WTC11 (cell line): Measurements from ENCODE around the gene DNM3. TPM values are rescaled to one million over a fixed set of nuclear protein-coding genes. Genes with fewer than 3 reads are reported as not detected.

ENCODE experiments used
- ATAC-seq: fragments of 200-7000 bp; cut with Tn5 transposase; 2 replicates; pipeline ENCODE4 v1.10.0; 2021; ENCODE audit warnings: mild to moderate bottlenecking, moderate library complexity
- CTCF ChIA-PET: fragments of 300-600 bp; sonication (Branson Sonifier 250); formaldehyde crosslinking; loops from one replicate; lab custom pipeline; 2021; ENCODE audit warnings: antibody characterized with exemption; lab: Charles Lee
- POLR2A ChIA-PET: fragments of 350-600 bp; sonication (Branson Sonifier 250); formaldehyde crosslinking; loops from one replicate; lab custom pipeline; 2021; ENCODE audit warnings: antibody characterized with exemption; lab: Charles Lee
- DNase-seq: peaks from one replicate; pipeline ENCODE4 v3.0.0; 2021; ENCODE audit warnings: low spot score
- H3K27ac Mint-ChIP-seq: 2 replicates; pipeline ENCODE4 v1.8.0; 2021; ENCODE audit warnings: mixed read lengths
- H3K27me3 Mint-ChIP-seq: 2 replicates; pipeline ENCODE4 v1.8.0; 2021; ENCODE audit warnings: low read depth, mild to moderate bottlenecking, moderate library complexity, mixed read lengths
- H3K36me3 Mint-ChIP-seq: 2 replicates; pipeline ENCODE4 v1.8.0; 2021; ENCODE audit warnings: mixed read lengths
- H3K4me1 Mint-ChIP-seq: 2 replicates; pipeline ENCODE4 v1.8.0; 2022; ENCODE audit warnings: mixed read lengths
- H3K4me3 Mint-ChIP-seq: 2 replicates; pipeline ENCODE4 v1.8.0; 2021; ENCODE audit warnings: mild to moderate bottlenecking, moderate library complexity, mixed read lengths
- H3K9me3 Mint-ChIP-seq: 2 replicates; pipeline ENCODE4 v1.8.0; 2021; ENCODE audit warnings: mixed read lengths
- ARID4B ChIP-seq: sonication (generic); formaldehyde crosslinking; IDR thresholded peaks from 2 replicates; pipeline ENCODE4 v1.8.0; 2023; ENCODE audit warnings: missing genetic modification reagents, mild to moderate bottlenecking, borderline replicate concordance
- ATF1 ChIP-seq: sonication (generic); formaldehyde crosslinking; IDR thresholded peaks from 2 replicates; pipeline ENCODE4 v1.8.1; 2023; ENCODE audit warnings: mild to moderate bottlenecking, moderate library complexity, missing genetic modification reagents
- CBFB ChIP-seq: sonication (generic); formaldehyde crosslinking; IDR thresholded peaks from 2 replicates; pipeline ENCODE4 v1.8.1; 2022; ENCODE audit warnings: mild to moderate bottlenecking, low read depth, missing genetic modification reagents
- CDX4 ChIP-seq: fragments of 250-450 bp; sonication (Bioruptor Pico); IDR thresholded peaks from 2 replicates; pipeline ENCODE4 v1.9.0; 2021; ENCODE audit warnings: moderate library complexity, mild to moderate bottlenecking, inconsistent platforms, borderline replicate concordance
- CREM ChIP-seq: sonication (generic); formaldehyde crosslinking; IDR thresholded peaks from 2 replicates; pipeline ENCODE4 v1.8.1; 2022; ENCODE audit warnings: mild to moderate bottlenecking, missing genetic modification reagents, moderate library complexity
- EMX1 ChIP-seq: fragments of 250-450 bp; sonication (Bioruptor Pico); IDR thresholded peaks from 2 replicates; pipeline ENCODE4 v1.8.0; 2021; ENCODE audit warnings: mild to moderate bottlenecking
- FOXP1 ChIP-seq: sonication (generic); formaldehyde crosslinking; IDR thresholded peaks from 2 replicates; pipeline ENCODE4 v1.8.0; 2022; ENCODE audit warnings: missing genetic modification reagents, mild to moderate bottlenecking, moderate library complexity, borderline replicate concordance
- GTF2I ChIP-seq: fragments of 250-450 bp; sonication (Bioruptor Pico); conservative IDR thresholded peaks from 2 replicates; pipeline ENCODE4 v1.4.0; 2021; ENCODE audit warnings: mild to moderate bottlenecking
- PRRX2 ChIP-seq: fragments of 250-450 bp; sonication (Bioruptor Pico); IDR thresholded peaks from 2 replicates; pipeline ENCODE4 v1.8.0; 2021; ENCODE audit warnings: mild to moderate bottlenecking
- SMAD4 ChIP-seq: sonication (generic); formaldehyde crosslinking; IDR thresholded peaks from 2 replicates; pipeline ENCODE4 v1.8.0; 2022; ENCODE audit warnings: mild to moderate bottlenecking, missing genetic modification reagents
- TCF7 ChIP-seq: sonication (generic); formaldehyde crosslinking; IDR thresholded peaks from 2 replicates; pipeline ENCODE4 v1.8.0; 2022; ENCODE audit warnings: mild to moderate bottlenecking, low read depth, missing genetic modification reagents, moderate library complexity
- TEAD4 ChIP-seq: sonication (generic); formaldehyde crosslinking; IDR thresholded peaks from 2 replicates; pipeline ENCODE4 v1.8.0; 2022; ENCODE audit warnings: mild to moderate bottlenecking, missing genetic modification reagents
- ZNF138 ChIP-seq: sonication (generic); formaldehyde crosslinking; conservative IDR thresholded peaks from 2 replicates; pipeline ENCODE4 v1.8.1; 2022; ENCODE audit warnings: mild to moderate bottlenecking, moderate library complexity, missing genetic modification reagents
- ZNF671 ChIP-seq: fragments of 250-450 bp; sonication (Bioruptor Pico); IDR thresholded peaks from 2 replicates; pipeline ENCODE4 v1.8.0; 2021; ENCODE audit warnings: mild to moderate bottlenecking
- total RNA-seq: library from RNA; stranded (reverse); gene quantifications from 3 replicates; pipeline ENCODE4 v1.2.3, GENCODE V29; 2021
- TF ChIP-seq, protein P1 (sequence below): sonication (generic); formaldehyde crosslinking; IDR thresholded peaks from 2 replicates; pipeline ENCODE4 v1.8.1; 2022; ENCODE audit warnings: missing genetic modification reagents, borderline replicate concordance
- TF ChIP-seq, protein P2 (sequence below): sonication (generic); formaldehyde crosslinking; IDR thresholded peaks from 2 replicates; pipeline ENCODE4 v1.8.0; 2023; ENCODE audit warnings: mild to moderate bottlenecking, missing genetic modification reagents
- TF ChIP-seq, protein P3 (sequence below): fragments of 250-450 bp; sonication (Bioruptor Pico); IDR thresholded peaks from 2 replicates; pipeline ENCODE4 v1.9.0; 2021; ENCODE audit warnings: mild to moderate bottlenecking
- TF ChIP-seq, protein P4 (sequence below): sonication (generic); formaldehyde crosslinking; IDR thresholded peaks from 2 replicates; pipeline ENCODE4 v1.8.0; 2023; ENCODE audit warnings: missing genetic modification reagents

DNM3 gene
- total RNA-seq, 1 experiment from 2014 or later: 1.9 TPM

DNA sequence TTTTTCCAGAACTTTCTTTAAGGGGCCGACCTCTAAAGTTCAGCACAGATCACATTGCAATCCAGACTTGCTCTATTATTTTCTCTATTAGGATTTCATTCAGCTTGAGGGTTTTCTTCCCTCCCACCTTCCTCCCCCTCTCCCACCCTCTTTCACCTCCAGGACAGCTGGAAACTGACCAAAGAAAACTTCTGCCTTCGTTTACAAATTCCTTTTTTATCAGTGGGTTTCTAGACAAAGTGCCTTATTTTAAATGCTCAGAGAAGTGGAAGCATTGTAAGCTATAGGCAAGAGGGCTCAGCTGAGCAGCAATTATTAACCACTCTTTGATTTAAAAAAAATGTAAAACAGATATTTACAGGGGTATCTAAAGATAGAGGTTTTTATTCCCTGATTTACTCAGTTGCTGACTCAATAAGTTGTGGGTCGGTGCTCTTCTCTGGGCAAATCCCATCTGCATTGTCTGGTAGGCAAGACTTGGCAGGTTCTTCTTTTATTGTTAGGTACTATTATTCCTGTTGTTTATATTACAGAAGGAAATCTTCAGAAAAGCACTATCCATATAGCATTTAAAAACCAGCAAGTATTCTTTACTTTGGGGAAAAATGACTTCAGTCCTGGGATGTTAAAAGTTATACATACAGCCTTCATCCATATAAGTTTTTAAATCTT lies 302.2 kb downstream of the DNM3 start:
- H3K27me3 Mint-ChIP-seq: no peaks in the 10 kb centered on the region
- TF ChIP-seq ZNF671 (no peak), PRRX2 (CRISPR knock-in tag) (no peak), EMX1 (no peak), ATF1 (CRISPR knock-in tag) (no peak)
- TF ChIP-seq, protein P1, sequence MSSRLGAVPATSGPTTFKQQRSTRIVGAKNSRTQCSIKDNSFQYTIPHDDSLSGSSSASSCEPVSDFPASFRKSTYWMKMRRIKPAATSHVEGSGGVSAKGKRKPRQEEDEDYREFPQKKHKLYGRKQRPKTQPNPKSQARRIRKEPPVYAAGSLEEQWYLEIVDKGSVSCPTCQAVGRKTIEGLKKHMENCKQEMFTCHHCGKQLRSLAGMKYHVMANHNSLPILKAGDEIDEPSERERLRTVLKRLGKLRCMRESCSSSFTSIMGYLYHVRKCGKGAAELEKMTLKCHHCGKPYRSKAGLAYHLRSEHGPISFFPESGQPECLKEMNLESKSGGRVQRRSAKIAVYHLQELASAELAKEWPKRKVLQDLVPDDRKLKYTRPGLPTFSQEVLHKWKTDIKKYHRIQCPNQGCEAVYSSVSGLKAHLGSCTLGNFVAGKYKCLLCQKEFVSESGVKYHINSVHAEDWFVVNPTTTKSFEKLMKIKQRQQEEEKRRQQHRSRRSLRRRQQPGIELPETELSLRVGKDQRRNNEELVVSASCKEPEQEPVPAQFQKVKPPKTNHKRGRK: no peak
- ATAC-seq: no peak
- no peaks in the 10 kb centered on the region for H3K36me3 Mint-ChIP-seq
- ChIA-PET CTCF (no interaction called here), POLR2A (no interaction called here)
- H3K27ac Mint-ChIP-seq: no peak overlapping the region
- no peak for DNase-seq
- no peak overlapping the region for H3K4me3 Mint-ChIP-seq
- no peaks in the 10 kb centered on the region for H3K9me3 Mint-ChIP-seq
- H3K4me1 Mint-ChIP-seq: peaks cover 36% of the 10 kb centered on the region

DNA sequence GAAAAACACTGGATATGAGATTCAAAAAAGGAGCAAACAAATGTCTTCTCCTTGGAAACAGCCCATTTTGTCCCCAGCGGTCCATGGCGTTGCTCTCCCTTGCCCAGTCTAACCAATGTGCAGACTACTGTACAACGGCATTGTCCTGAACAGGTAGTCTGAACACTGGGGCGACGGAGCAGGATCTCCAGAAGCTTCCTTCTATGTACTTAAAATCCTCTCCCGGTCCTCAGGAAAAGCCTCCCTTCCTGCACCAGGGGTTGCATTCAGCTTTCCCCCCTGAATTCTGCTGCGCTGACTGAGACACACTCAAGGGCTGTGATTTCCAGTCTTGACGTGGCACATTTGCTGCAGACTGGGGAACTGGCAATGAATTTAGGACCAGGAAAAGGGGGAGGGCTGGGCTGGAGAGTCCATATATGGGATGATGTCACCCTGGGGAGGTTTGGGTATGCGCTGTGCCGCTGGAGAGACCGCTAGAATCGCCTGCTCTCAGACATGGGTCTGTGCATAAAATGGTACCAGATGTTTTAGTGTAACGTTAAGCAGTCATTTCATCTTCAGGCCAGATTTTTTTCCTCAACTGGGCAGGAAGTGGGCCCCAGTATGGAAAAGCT lies 303.3 kb downstream of the DNM3 start:
- POLR2A ChIA-PET: no interaction called here
- DNase-seq: no peak
- H3K27ac Mint-ChIP-seq: no peak overlapping the region; the same call in 1 of the 2 replicates
- no peaks in the 10 kb centered on the region for H3K27me3 Mint-ChIP-seq
- no peak for TF ChIP-seq SMAD4
- peak; percentile 63; the same call in 1 of the 2 replicates for TF ChIP-seq CDX4 (CRISPR knock-in tag)
- peaks cover 47% of the 10 kb centered on the region for H3K4me1 Mint-ChIP-seq
- no peak overlapping the region for H3K4me3 Mint-ChIP-seq
- CTCF ChIA-PET: no interaction called here
- peak; percentile 38 for ATAC-seq
- H3K9me3 Mint-ChIP-seq: no peaks in the 10 kb centered on the region
- no peaks in the 10 kb centered on the region for H3K36me3 Mint-ChIP-seq

GRCh38 chr1:172145231-172145651 lies 303.9 kb downstream of the DNM3 start:
- H3K4me3 Mint-ChIP-seq: no peak overlapping the region
- no peaks in the 10 kb centered on the region for H3K27me3 Mint-ChIP-seq
- H3K36me3 Mint-ChIP-seq: no peaks in the 10 kb centered on the region
- 0 out of 2 replicates have a peak overlapping the region, but pooled peaks have one; percentile 29 for H3K27ac Mint-ChIP-seq
- no peaks in the 10 kb centered on the region for H3K9me3 Mint-ChIP-seq
- POLR2A ChIA-PET: no interaction called here
- peaks cover 48% of the 10 kb centered on the region for H3K4me1 Mint-ChIP-seq
- DNase-seq: no peak
- ATAC-seq: 0 out of 2 replicates have a peak, but pooled peaks have one; percentile 17
- CTCF ChIA-PET: interaction anchor here (0.6 kb wide), 1 partner anchor 53 kb away, joined by 3 read pairs; no protein-coding TSS in a partner anchor
- TF ChIP-seq, protein P2, sequence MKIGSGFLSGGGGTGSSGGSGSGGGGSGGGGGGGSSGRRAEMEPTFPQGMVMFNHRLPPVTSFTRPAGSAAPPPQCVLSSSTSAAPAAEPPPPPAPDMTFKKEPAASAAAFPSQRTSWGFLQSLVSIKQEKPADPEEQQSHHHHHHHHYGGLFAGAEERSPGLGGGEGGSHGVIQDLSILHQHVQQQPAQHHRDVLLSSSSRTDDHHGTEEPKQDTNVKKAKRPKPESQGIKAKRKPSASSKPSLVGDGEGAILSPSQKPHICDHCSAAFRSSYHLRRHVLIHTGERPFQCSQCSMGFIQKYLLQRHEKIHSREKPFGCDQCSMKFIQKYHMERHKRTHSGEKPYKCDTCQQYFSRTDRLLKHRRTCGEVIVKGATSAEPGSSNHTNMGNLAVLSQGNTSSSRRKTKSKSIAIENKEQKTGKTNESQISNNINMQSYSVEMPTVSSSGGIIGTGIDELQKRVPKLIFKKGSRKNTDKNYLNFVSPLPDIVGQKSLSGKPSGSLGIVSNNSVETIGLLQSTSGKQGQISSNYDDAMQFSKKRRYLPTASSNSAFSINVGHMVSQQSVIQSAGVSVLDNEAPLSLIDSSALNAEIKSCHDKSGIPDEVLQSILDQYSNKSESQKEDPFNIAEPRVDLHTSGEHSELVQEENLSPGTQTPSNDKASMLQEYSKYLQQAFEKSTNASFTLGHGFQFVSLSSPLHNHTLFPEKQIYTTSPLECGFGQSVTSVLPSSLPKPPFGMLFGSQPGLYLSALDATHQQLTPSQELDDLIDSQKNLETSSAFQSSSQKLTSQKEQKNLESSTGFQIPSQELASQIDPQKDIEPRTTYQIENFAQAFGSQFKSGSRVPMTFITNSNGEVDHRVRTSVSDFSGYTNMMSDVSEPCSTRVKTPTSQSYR: no peak
- TF ChIP-seq CREM (CRISPR knock-in tag): no peak
- TF ChIP-seq, protein P3, sequence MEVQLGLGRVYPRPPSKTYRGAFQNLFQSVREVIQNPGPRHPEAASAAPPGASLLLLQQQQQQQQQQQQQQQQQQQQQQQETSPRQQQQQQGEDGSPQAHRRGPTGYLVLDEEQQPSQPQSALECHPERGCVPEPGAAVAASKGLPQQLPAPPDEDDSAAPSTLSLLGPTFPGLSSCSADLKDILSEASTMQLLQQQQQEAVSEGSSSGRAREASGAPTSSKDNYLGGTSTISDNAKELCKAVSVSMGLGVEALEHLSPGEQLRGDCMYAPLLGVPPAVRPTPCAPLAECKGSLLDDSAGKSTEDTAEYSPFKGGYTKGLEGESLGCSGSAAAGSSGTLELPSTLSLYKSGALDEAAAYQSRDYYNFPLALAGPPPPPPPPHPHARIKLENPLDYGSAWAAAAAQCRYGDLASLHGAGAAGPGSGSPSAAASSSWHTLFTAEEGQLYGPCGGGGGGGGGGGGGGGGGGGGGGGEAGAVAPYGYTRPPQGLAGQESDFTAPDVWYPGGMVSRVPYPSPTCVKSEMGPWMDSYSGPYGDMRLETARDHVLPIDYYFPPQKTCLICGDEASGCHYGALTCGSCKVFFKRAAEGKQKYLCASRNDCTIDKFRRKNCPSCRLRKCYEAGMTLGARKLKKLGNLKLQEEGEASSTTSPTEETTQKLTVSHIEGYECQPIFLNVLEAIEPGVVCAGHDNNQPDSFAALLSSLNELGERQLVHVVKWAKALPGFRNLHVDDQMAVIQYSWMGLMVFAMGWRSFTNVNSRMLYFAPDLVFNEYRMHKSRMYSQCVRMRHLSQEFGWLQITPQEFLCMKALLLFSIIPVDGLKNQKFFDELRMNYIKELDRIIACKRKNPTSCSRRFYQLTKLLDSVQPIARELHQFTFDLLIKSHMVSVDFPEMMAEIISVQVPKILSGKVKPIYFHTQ (CRISPR knock-in tag): no peak
- no peak for TF ChIP-seq ARID4B (CRISPR knock-in tag)
- TF ChIP-seq GTF2I (CRISPR knock-in tag): no peak
- TF ChIP-seq CBFB (CRISPR knock-in tag): no peak
- TF ChIP-seq, protein P4, sequence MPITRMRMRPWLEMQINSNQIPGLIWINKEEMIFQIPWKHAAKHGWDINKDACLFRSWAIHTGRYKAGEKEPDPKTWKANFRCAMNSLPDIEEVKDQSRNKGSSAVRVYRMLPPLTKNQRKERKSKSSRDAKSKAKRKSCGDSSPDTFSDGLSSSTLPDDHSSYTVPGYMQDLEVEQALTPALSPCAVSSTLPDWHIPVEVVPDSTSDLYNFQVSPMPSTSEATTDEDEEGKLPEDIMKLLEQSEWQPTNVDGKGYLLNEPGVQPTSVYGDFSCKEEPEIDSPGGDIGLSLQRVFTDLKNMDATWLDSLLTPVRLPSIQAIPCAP (CRISPR knock-in tag): no peak
- TF ChIP-seq ZNF138: no peak
- TF ChIP-seq TCF7: no peak
- TF ChIP-seq EMX1: no peak
- no peak for TF ChIP-seq FOXP1 (CRISPR knock-in tag)
- no peak for TF ChIP-seq TEAD4 (CRISPR knock-in tag)
